Ascending aorta (tissue), 2 donors: Measurements from ENCODE around the gene ABCG2. TPM values are rescaled to one million over a fixed set of nuclear protein-coding genes. Genes with fewer than 3 reads are reported as not detected.

ENCODE experiments used
- DNase-seq, 2 donors: peaks; one replicate each; pipeline ENCODE4 v3.0.0-alpha.2; 2019; ENCODE audit warnings: low spot score in 2 of 2
- H3K27ac ChIP-seq, 2 donors: fragments of 200-600 bp; sonication (generic); one replicate each; pipeline ENCODE4 v1.5.1; 2016 to 2017; ENCODE audit warnings: mild to moderate bottlenecking in 1 of 2
- H3K27me3 ChIP-seq: fragments of 200-600 bp; sonication (generic); one replicate; pipeline ENCODE4 v1.5.1; 2017
- H3K36me3 ChIP-seq, 2 donors: fragments of 200-600 bp; sonication (generic); one replicate each; pipeline ENCODE4 v1.5.1; 2016
- H3K4me1 ChIP-seq, 2 donors: fragments of 200-600 bp; sonication (generic); one replicate each; pipeline ENCODE4 v1.5.1; 2016 to 2017; ENCODE audit warnings: mild to moderate bottlenecking in 1 of 2
- H3K4me3 ChIP-seq, 2 donors: fragments of 200-600 bp; sonication (generic); one replicate each; pipeline ENCODE4 v1.5.1; 2016 to 2017; ENCODE audit warnings: mild to moderate bottlenecking in 1 of 2
- H3K9me3 ChIP-seq, 2 donors: fragments of 200-600 bp; sonication (generic); one replicate each; pipeline ENCODE4 v1.5.1; 2016
- intact Hi-C: fragments of 100-400 bp; cut with DNase I; formaldehyde crosslinking; loops from one replicate; pipeline ENCODE4 v1.15.1; 2023
- total RNA-seq: library from RNA; depleted of rRNA; stranded (reverse); fragments of >200 nt; gene quantifications from one replicate; pipeline ENCODE4 v1.1.0, GENCODE V29; 2016
- TF ChIP-seq, protein P1 (sequence below), 3 experiments: fragments of 200-600 bp in 2 of 3; fragments of 450-650 bp in 1 of 3; sonication (generic) in 2 of 3; IDR thresholded peaks; one replicate each; pipeline ENCODE4 v1.5.1; 2016 to 2019; ENCODE audit warnings: antibody characterized with exemption in 3 of 3, mild to moderate bottlenecking in 1 of 3, moderate library complexity in 1 of 3

The ABCG2 gene
- total RNA-seq, 1 donor from 2014 or later, result 6.1 TPM

DNA sequence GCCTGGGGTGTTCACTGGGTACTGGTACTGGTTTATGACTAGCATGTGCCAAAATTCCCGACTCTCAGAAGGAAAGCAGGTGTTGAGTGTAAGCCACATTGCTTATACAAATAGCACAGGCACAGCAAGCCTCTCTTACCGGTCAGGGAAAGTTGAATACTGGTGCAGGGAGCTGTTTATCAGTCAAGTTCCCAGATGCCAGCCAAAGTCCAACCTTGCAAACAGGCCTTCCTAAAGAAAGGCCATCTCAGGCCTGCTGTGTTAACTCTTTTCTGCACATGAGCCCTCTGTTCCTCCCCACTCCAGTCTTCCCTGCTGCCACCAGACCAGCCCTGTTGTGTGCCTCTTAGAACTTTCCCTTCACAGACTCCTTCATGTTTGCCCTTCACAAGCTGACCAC is 116.8 kb downstream of the ABCG2 start:
- no peaks in the 10 kb centered on the region for H3K9me3 ChIP-seq
- TF ChIP-seq, protein P1, sequence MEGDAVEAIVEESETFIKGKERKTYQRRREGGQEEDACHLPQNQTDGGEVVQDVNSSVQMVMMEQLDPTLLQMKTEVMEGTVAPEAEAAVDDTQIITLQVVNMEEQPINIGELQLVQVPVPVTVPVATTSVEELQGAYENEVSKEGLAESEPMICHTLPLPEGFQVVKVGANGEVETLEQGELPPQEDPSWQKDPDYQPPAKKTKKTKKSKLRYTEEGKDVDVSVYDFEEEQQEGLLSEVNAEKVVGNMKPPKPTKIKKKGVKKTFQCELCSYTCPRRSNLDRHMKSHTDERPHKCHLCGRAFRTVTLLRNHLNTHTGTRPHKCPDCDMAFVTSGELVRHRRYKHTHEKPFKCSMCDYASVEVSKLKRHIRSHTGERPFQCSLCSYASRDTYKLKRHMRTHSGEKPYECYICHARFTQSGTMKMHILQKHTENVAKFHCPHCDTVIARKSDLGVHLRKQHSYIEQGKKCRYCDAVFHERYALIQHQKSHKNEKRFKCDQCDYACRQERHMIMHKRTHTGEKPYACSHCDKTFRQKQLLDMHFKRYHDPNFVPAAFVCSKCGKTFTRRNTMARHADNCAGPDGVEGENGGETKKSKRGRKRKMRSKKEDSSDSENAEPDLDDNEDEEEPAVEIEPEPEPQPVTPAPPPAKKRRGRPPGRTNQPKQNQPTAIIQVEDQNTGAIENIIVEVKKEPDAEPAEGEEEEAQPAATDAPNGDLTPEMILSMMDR (IDR thresholded peaks at IDR 0.05), result no peak
- intact Hi-C loops, result no loop called here
- DNase-seq, result no peak
- peaks cover 0 to 6% of the 10 kb centered on the region in 2 donors for H3K4me1 ChIP-seq
- H3K27ac ChIP-seq, result peak overlapping the region; percentile 42 to 55
- no peak overlapping the region for H3K4me3 ChIP-seq
- no peaks in the 10 kb centered on the region for H3K27me3 ChIP-seq
- peaks cover 85 to 100% of the 10 kb centered on the region in 2 donors for H3K36me3 ChIP-seq

GRCh38 chr4:88040707-88041106 is 117.7 kb downstream of the ABCG2 start:
- TF ChIP-seq, protein P1 (IDR thresholded peaks at IDR 0.05), result no peak
- Histone ChIP-seq H3K36me3 (peaks cover 82 to 100% of the 10 kb centered on the region in 2 donors), H3K27ac (peak overlapping the region; percentile 12 to 42), H3K27me3 (no peaks in the 10 kb centered on the region), H3K4me3 (no peak overlapping the region), H3K9me3 (no peaks in the 10 kb centered on the region), H3K4me1 (peaks cover 0 to 6% of the 10 kb centered on the region in 2 donors)
- intact Hi-C loops, result no loop called here
- no peak for DNase-seq

Other genes starting within 250 kb of the ABCG2 start
- 0.75 TPM for gene SPP1, start 182.9 kb downstream of the ABCG2 start, total RNA-seq
- 119 TPM for gene PKD2, start 151.0 kb downstream of the ABCG2 start, total RNA-seq
- gene PPM1K, start 125.9 kb upstream of the ABCG2 start, total RNA-seq, result 17.0 TPM
- 32.7 TPM for gene HERC6, start 220.2 kb upstream of the ABCG2 start, total RNA-seq